LNCAP (cell line): ENCODE measurements around the gene PKMYT1.

Experiments
- TF ChIP-seq, protein P1 (sequence below): fragments of 450-650 bp; IDR thresholded peaks from 2 replicates; pipeline ENCODE4 v1.5.1; 2017; ENCODE audit warnings: mild to moderate bottlenecking

PKMYT1 gene

DNA sequence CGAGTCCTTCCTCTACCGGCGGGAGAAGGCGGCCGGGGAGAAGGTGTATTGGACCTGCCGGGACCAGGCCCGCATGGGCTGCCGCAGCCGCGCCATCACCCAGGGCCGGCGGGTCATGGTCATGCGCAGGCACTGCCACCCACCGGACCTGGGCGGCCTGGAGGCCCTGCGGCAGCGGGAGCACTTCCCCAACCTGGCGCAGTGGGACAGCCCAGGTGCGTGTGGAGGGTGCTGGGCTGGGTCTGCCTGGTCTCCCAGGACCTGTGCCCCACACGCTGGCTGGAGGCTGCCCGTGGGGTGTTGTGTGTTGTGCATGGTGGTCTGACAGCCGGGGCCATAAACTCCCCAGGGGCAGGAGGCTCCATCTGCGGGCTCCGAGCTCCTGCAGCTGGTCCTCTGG is 43.1 kb downstream of the PKMYT1 start:
- TF ChIP-seq, protein P1, sequence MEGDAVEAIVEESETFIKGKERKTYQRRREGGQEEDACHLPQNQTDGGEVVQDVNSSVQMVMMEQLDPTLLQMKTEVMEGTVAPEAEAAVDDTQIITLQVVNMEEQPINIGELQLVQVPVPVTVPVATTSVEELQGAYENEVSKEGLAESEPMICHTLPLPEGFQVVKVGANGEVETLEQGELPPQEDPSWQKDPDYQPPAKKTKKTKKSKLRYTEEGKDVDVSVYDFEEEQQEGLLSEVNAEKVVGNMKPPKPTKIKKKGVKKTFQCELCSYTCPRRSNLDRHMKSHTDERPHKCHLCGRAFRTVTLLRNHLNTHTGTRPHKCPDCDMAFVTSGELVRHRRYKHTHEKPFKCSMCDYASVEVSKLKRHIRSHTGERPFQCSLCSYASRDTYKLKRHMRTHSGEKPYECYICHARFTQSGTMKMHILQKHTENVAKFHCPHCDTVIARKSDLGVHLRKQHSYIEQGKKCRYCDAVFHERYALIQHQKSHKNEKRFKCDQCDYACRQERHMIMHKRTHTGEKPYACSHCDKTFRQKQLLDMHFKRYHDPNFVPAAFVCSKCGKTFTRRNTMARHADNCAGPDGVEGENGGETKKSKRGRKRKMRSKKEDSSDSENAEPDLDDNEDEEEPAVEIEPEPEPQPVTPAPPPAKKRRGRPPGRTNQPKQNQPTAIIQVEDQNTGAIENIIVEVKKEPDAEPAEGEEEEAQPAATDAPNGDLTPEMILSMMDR, result no peak

GRCh38 chr16:2936436-2937011 is 43.7 kb downstream of the PKMYT1 start:
- TF ChIP-seq, protein P1, result no peak

- TF ChIP-seq, protein P1, result no peak
These were observed 45.8 kb downstream of the PKMYT1 start for GRCh38 chr16:2934450-2934849.

DNA sequence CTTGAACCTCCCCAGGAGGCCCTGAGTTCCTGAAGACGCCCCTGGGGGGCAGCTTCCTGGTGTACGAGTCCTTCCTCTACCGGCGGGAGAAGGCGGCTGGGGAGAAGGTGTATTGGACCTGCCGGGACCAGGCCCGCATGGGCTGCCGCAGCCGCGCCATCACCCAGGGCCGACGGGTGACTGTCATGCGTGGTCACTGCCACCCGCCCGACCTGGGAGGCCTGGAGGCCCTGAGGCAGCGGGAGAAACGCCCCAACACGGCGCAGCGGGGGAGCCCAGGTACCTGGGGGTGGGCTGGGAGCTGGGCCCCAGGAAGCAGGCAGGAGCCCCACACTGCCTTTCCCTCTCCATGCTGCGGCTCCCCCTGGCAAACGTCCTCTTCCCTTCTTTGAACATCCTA is 46.5 kb downstream of the PKMYT1 start:
- TF ChIP-seq, protein P1, result no peak

- TF ChIP-seq, protein P1, result no peak
These were observed 47.1 kb downstream of the PKMYT1 start for GRCh38 chr16:2933136-2933535.

DNA sequence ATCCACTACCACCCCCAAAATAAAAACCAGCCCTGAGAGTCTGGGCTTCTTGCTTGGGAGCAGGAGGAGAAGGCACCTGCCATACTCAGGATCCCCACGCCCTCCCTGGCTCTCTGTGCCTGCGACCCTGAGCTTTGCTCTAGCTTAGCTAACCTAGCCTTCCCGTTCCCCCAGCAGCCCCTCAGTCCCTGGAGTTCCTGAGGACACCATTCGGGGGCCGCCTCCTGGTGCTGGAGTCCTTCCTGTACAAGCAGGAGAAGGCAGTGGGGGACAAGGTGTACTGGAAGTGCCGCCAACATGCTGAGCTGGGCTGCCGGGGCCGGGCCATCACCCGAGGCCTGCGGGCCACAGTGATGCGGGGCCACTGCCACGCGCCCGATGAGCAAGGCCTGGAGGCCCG is 50.0 kb downstream of the PKMYT1 start:
- TF ChIP-seq, protein P1, result no peak

GRCh38 chr16:2929693-2930092 is 50.6 kb downstream of the PKMYT1 start:
- TF ChIP-seq, protein P1, result no peak

DNA sequence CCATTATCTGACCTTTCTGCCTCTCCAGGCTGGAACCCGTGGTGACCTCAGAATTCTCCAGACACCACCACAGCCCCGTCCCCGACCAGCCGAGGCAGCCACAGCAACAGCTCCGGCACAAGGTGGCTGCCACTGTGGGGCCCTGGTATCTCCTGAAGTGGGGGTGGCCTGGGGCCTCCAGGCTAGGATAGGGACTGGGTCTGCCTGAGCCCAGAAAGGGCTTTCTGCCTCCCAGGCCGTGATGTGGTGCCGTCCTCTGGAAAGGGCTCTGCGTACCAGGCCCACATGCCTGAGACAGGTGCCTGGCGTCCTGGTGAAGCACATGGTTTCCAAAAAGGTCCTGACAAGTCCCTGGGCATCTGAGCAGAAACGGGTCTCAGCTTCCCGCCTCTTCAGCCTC is 51.5 kb downstream of the PKMYT1 start:
- TF ChIP-seq, protein P1, result no peak
